Tibial artery (tissue), 4 donors: Measurements from ENCODE around the gene OARD1.

Experiments used
- DNase-seq, 2 donors: peaks; one replicate each; pipeline ENCODE4 v3.0.0-alpha.2; 2019
- H3K27ac ChIP-seq, 2 donors: fragments of 200-600 bp; sonication (generic) in 1 of 2; 1 replicate in 1 of 2; 2 replicates in 1 of 2; pipeline ENCODE4 v1.5.1; 2018 to 2019; ENCODE audit warnings: mild to moderate bottlenecking in 1 of 2
- H3K27me3 ChIP-seq, 2 donors: fragments of 200-600 bp; sonication (generic) in 1 of 2; one replicate each; pipeline versions ENCODE4 v1.5.1 to v1.6.0; 2016 to 2019
- H3K36me3 ChIP-seq, 3 donors: fragments of 200-600 bp; sonication (generic) in 2 of 3; one replicate each; pipeline ENCODE4 v1.5.1; 2016 to 2019; ENCODE audit warnings: mild to moderate bottlenecking in 2 of 3
- H3K4me1 ChIP-seq, 4 donors: fragments of 200-600 bp; sonication (generic) in 2 of 4; 1 replicate in 3 of 4; 2 replicates in 1 of 4; pipeline ENCODE4 v1.5.1; 2016 to 2019
- H3K4me3 ChIP-seq, 2 donors: fragments of 200-600 bp; sonication (generic) in 1 of 2; 1 replicate in 1 of 2; 2 replicates in 1 of 2; pipeline ENCODE4 v1.5.1; 2018 to 2019; ENCODE audit warnings: mild to moderate bottlenecking in 2 of 2
- H3K9me3 ChIP-seq, 3 donors: fragments of 200-600 bp; sonication (generic) in 1 of 3; one replicate each; pipeline ENCODE4 v1.5.1; 2016 to 2019
- intact Hi-C: fragments of 100-400 bp; cut with DNase I; formaldehyde crosslinking; loops from one replicate; pipeline ENCODE4 v1.15.0; 2023; ENCODE audit warnings: low total_unique reads
- TF ChIP-seq, protein P1 (sequence below), 2 experiments: fragments of 200-600 bp in 1 of 2; fragments of 450-650 bp in 1 of 2; IDR thresholded peaks; one replicate each; pipeline ENCODE4 v1.5.1; 2017 to 2019; ENCODE audit warnings: antibody characterized with exemption in 2 of 2, mild to moderate bottlenecking in 1 of 2, moderate library complexity in 1 of 2

OARD1 gene

DNA sequence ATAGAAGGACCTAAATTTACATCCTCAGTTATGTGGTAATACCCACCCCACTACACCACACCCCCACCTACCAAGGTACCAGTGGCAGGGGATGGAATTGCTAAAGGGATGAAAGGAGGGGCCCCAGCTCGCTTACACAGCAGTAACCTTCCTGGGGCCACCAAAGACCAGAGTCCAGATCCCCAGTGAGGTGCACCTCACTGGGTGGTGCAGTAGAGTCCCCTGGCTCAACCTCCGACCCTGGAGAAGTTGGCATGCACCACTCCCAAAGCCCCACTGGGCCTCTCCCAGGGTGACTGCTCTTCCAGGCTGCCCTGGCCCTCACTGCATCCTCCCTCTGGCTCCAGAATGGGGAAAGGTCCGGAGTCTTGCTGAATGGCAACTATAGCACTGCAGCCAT, 34.0 kb downstream of the OARD1 start:
- Histone ChIP-seq H3K4me1 (no peaks in the 10 kb centered on the region), H3K4me3 (no peak overlapping the region), H3K27me3 (no peaks in the 10 kb centered on the region), H3K27ac (no peak overlapping the region), H3K36me3 (no peaks in the 10 kb centered on the region), H3K9me3 (no peaks in the 10 kb centered on the region)
- DNase-seq, result no peak
- intact Hi-C loops, result no loop called here
- TF ChIP-seq, protein P1, sequence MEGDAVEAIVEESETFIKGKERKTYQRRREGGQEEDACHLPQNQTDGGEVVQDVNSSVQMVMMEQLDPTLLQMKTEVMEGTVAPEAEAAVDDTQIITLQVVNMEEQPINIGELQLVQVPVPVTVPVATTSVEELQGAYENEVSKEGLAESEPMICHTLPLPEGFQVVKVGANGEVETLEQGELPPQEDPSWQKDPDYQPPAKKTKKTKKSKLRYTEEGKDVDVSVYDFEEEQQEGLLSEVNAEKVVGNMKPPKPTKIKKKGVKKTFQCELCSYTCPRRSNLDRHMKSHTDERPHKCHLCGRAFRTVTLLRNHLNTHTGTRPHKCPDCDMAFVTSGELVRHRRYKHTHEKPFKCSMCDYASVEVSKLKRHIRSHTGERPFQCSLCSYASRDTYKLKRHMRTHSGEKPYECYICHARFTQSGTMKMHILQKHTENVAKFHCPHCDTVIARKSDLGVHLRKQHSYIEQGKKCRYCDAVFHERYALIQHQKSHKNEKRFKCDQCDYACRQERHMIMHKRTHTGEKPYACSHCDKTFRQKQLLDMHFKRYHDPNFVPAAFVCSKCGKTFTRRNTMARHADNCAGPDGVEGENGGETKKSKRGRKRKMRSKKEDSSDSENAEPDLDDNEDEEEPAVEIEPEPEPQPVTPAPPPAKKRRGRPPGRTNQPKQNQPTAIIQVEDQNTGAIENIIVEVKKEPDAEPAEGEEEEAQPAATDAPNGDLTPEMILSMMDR (IDR thresholded peaks at IDR 0.05), result no peak

DNA sequence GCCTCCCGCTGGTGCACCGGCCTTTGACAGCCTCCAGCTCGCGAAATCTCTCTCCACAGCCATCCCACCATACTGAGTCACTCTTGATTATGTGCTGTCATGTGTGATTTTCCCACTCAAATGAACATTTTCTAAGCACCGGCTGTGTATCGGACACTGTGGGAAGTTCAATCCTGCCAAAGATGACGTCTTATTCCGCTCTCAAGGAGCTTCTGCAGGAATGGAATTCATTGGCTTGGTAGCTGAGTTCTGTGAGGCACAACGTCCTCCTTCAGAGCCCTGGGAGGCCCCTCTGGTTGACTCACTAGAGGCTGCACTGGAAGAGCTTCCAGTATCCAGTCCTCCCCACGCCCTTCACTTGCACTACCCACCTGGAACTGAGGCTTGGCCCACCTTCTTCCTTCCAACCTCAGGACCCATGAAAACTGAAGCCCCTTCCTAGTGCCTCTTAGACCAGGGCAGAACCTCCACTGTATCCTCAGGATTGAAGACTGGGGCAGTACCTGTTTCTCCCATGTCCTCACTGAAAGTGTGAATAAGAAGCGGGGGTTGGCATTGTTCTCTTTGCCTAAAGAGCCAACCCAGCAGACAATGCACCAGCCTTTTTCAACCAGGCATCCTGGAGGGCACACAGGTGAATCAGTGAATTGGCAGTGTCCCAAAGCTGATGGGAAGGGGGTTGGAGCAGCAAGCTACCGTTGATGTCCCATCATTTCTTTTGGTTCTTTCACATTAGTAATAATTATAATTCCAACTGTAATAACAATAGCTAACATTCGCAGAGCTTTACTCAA, 34.9 kb downstream of the OARD1 start:
- intact Hi-C loops, result no loop called here
- TF ChIP-seq, protein P1 (IDR thresholded peaks at IDR 0.05), result no peak
- Histone ChIP-seq H3K36me3 (no peaks in the 10 kb centered on the region), H3K27me3 (no peaks in the 10 kb centered on the region), H3K9me3 (no peaks in the 10 kb centered on the region), H3K27ac (no peak overlapping the region), H3K4me1 (no peaks in the 10 kb centered on the region), H3K4me3 (no peak overlapping the region)
- no peak for DNase-seq

DNA sequence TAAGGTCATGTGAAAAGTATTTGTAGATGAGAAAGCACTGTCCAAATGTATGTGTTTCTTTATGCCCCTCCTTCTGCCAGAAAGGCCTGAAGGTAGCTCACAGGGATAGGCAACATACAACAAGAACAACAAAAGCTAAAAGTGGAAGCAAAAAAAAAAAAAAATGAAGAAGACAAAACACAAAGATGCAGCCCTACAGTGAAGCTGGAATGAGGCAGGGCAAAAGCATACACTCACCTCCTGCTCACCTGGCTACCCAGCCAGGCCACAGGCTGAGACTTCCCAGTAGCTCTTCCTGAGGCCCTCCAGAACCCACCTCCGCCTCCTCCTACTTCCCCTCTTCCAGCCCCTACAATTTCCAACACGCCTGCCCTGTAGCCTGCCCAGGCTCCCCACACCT, 35.6 kb downstream of the OARD1 start:
- H3K9me3 ChIP-seq, result no peaks in the 10 kb centered on the region
- no peaks in the 10 kb centered on the region for H3K27me3 ChIP-seq
- no peak for DNase-seq
- no peak overlapping the region for H3K27ac ChIP-seq
- intact Hi-C loops, result no loop called here
- no peak overlapping the region for H3K4me3 ChIP-seq
- H3K36me3 ChIP-seq, result no peaks in the 10 kb centered on the region
- TF ChIP-seq, protein P1 (IDR thresholded peaks at IDR 0.05), result no peak
- H3K4me1 ChIP-seq, result no peaks in the 10 kb centered on the region

DNA sequence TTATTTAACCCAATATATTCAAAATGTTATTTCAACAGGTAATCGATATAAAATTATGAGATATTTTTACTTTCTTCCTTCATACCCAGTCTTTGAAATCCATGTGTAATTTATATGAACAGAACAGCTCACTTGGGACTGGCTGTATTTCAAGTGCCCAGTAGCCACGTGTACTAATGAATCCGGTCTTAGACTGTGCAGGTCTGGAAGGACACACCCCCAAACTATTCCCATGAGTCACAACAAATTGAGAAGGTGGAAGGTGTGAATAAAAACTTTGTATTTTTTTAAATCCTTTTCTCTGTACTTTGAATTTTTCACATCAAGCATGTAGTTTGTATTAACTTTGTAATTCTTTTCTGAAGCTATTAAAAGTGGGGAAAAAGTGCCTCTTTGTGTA, 36.0 kb downstream of the OARD1 start:
- no peaks in the 10 kb centered on the region for H3K4me1 ChIP-seq
- H3K4me3 ChIP-seq, result no peak overlapping the region
- TF ChIP-seq, protein P1 (IDR thresholded peaks at IDR 0.05), result no peak
- intact Hi-C loops, result no loop called here
- no peak overlapping the region for H3K27ac ChIP-seq
- no peaks in the 10 kb centered on the region for H3K27me3 ChIP-seq
- no peak for DNase-seq
- H3K9me3 ChIP-seq, result no peaks in the 10 kb centered on the region
- no peaks in the 10 kb centered on the region for H3K36me3 ChIP-seq

DNA sequence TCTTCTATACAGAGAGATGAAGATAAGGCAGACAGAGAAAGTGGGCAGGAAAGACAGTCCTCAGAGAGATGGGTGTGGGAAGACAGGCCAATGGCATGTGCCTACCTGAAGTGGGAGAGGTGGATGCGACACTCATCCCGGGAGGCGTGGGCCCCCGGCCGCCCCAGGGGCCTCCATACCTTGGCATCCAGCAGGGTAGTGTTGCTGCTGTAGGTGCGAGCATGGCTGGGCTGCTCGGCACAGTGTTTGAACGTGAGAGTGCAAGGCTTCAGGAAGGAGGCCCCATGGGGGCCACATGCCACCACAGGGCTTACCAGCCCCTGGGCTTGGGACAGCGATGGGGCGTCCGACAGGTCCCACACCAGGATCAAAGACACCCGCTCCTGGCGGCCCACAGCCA, 38.4 kb downstream of the OARD1 start:
- Histone ChIP-seq H3K27ac (no peak overlapping the region), H3K4me1 (peaks cover 0 to 2% (median under 1%) of the 10 kb centered on the region in 4 donors), H3K27me3 (no peaks in the 10 kb centered on the region), H3K9me3 (no peaks in the 10 kb centered on the region), H3K36me3 (no peaks in the 10 kb centered on the region), H3K4me3 (no peak overlapping the region)
- TF ChIP-seq, protein P1 (IDR thresholded peaks at IDR 0.05), result no peak
- intact Hi-C loops, result loop anchor here (2.0 kb wide), 1 partner anchor 57 kb away; no protein-coding TSS in a partner anchor
- no peak for DNase-seq
